Right atrium auricular region (tissue), 2 donors: ENCODE data around the gene PSMB10. TPM values are rescaled to one million over a fixed set of nuclear protein-coding genes. Genes with fewer than 3 reads are reported as not detected.

Experiments used
- DNase-seq: peaks from one replicate; pipeline ENCODE4 v3.0.0-alpha.2; 2019; ENCODE audit warnings: low spot score
- H3K27ac ChIP-seq, 2 donors: fragments of 200-600 bp; sonication (generic); 1 replicate in 1 of 2; 2 replicates in 1 of 2; pipeline ENCODE4 v1.5.1; 2016 to 2019
- H3K27me3 ChIP-seq, 2 donors: fragments of 200-600 bp; sonication (generic); one replicate each; pipeline versions ENCODE4 v1.5.1 to v1.6.0; 2017 to 2019
- H3K36me3 ChIP-seq: fragments of 200-600 bp; sonication (generic); one replicate; pipeline ENCODE4 v1.5.1; 2016
- H3K4me1 ChIP-seq, 2 donors: fragments of 200-600 bp; sonication (generic); one replicate each; pipeline versions ENCODE4 v1.5.1 to v1.6.0; 2017 to 2019
- H3K4me3 ChIP-seq, 2 donors: fragments of 200-600 bp; sonication (generic); 1 replicate in 1 of 2; 2 replicates in 1 of 2; pipeline ENCODE4 v1.5.1; 2017 to 2019; ENCODE audit warnings: mild to moderate bottlenecking in 1 of 2, moderate library complexity in 1 of 2
- H3K9me3 ChIP-seq, 2 donors: fragments of 200-600 bp; sonication (generic); one replicate each; pipeline ENCODE4 v1.5.1; 2019
- total RNA-seq, 2 donors: library from RNA; depleted of rRNA; stranded (reverse); fragments of >200 nt; gene quantifications; one replicate each; pipeline ENCODE4 v1.1.0, GENCODE V29; 2016
- TF ChIP-seq, protein P1 (sequence below), 2 donors: fragments of 200-600 bp; sonication (generic); IDR thresholded peaks; one replicate each; pipeline ENCODE4 v1.5.1; 2019; ENCODE audit warnings: antibody characterized with exemption in 2 of 2

The PSMB10 gene
- total RNA-seq, 2 donors from 2014 or later, result 37.3 to 38.4 TPM

DNA sequence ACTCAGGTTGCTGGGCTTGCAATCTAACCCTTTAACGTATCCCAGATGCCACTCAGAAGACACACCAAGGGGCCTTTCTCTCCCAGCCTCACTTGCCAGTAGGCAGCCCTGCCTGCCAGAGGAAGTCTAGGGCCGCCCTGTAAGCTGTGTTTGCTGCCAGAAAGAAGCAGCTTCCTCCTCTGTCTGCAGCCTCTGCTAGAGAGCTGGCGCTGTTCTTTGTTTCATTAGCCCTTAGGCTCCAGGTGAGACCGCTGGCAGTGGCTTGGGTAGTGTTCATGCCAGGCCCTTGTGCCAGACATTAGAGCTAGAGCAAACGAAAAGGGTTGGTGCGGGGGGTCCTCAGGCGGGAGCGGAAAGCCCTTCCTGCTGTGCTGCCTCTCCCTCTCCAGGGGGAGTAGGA lies 13.9 kb downstream of the PSMB10 start:
- Histone ChIP-seq H3K4me3 (no peak overlapping the region), H3K27me3 (no peaks in the 10 kb centered on the region), H3K4me1 (peaks cover 0 to 75% of the 10 kb centered on the region in 2 donors), H3K27ac (peak overlapping the region in 1 of 2 donors; percentile 39), H3K9me3 (no peaks in the 10 kb centered on the region), H3K36me3 (peaks cover 5% of the 10 kb centered on the region)
- no peak for DNase-seq
- TF ChIP-seq, protein P1, sequence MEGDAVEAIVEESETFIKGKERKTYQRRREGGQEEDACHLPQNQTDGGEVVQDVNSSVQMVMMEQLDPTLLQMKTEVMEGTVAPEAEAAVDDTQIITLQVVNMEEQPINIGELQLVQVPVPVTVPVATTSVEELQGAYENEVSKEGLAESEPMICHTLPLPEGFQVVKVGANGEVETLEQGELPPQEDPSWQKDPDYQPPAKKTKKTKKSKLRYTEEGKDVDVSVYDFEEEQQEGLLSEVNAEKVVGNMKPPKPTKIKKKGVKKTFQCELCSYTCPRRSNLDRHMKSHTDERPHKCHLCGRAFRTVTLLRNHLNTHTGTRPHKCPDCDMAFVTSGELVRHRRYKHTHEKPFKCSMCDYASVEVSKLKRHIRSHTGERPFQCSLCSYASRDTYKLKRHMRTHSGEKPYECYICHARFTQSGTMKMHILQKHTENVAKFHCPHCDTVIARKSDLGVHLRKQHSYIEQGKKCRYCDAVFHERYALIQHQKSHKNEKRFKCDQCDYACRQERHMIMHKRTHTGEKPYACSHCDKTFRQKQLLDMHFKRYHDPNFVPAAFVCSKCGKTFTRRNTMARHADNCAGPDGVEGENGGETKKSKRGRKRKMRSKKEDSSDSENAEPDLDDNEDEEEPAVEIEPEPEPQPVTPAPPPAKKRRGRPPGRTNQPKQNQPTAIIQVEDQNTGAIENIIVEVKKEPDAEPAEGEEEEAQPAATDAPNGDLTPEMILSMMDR (IDR thresholded peaks at IDR 0.05), result no peak

DNA sequence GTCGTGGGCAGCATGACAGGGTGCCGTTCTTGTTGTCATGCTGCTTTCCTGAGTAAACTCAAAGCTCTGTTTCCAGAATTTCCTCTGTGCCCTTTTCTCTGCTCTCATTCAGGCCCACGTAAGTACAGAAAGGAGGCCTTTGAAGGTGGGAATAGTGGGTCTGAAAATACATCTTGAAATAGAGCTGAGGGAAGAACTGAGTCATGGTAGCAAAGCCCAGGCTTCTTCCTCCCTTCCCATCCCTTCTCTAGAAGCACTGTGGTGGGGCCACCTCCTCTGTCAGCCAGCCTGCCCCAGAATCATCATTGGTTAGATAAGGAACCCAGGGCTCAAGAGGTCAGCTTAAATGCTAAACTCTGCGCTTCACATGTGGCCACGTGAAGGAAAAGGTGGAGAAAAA lies 14.4 kb downstream of the PSMB10 start:
- no peaks in the 10 kb centered on the region for H3K9me3 ChIP-seq
- no peak overlapping the region for H3K27ac ChIP-seq
- H3K4me1 ChIP-seq, result peaks cover 0 to 80% of the 10 kb centered on the region in 2 donors
- DNase-seq, result no peak
- TF ChIP-seq, protein P1 (IDR thresholded peaks at IDR 0.05), result no peak
- H3K4me3 ChIP-seq, result no peak overlapping the region
- peaks cover under 1% of the 10 kb centered on the region for H3K36me3 ChIP-seq
- H3K27me3 ChIP-seq, result no peaks in the 10 kb centered on the region

DNA sequence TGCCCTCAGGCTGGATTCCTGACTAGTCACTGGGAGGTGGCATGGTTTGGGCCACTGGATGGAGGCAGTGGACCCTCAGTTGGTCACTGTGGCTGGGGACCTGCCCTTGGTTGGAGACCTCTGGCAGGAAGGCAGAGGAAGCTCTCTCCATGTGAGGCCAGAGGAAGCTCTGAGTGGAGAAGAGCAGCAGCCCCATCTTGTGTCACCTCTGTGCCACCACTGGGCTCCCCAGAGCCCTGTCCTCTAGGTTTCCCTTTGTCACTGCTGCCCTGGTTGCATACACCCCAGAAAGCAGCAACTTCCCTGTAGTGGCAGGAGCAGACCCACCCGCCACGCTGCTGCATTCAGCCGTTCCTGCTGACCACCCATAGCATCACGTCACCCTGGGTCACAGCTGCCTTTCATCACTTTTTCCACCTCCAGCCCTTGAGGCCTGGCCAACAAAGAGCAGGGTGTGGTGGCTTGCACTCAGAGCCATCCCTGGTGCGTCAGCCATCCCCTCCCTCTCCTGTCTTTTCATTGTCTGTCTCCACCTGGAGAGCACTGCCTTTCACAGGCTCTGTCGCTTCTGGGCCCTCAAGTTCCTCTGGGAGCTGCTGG lies 16.9 kb downstream of the PSMB10 start:
- Histone ChIP-seq H3K27me3 (no peaks in the 10 kb centered on the region), H3K36me3 (no peaks in the 10 kb centered on the region), H3K4me3 (no peak overlapping the region), H3K27ac (peak overlapping the region; percentile 77 to 94), H3K4me1 (peaks cover 0 to 80% of the 10 kb centered on the region in 2 donors), H3K9me3 (no peaks in the 10 kb centered on the region)
- TF ChIP-seq, protein P1 (IDR thresholded peaks at IDR 0.05), result peak in 1 of 2 donors; percentile 44
- DNase-seq, result no peak

DNA sequence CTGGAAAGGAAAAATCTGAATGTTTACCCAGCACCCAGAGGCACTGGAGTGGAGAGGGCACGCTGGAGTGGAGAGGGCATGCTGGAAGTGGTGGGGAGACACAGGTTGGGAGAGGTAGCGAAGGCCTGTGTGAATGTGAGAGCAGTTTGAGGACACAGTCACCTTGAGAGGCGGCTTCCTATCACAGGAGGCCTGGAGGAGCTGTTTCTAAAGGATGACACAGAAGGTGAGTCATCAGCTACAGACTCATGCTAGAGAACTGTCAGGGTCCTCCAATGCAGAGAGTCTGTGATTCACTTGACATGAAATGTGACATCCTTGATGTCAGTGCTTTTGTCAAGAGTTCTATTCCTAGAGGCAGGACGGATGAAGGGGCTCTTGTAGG lies 18.8 kb downstream of the PSMB10 start:
- H3K9me3 ChIP-seq, result no peaks in the 10 kb centered on the region
- TF ChIP-seq, protein P1 (IDR thresholded peaks at IDR 0.05), result no peak
- peaks cover 0 to 67% of the 10 kb centered on the region in 2 donors for H3K4me1 ChIP-seq
- no peaks in the 10 kb centered on the region for H3K27me3 ChIP-seq
- DNase-seq, result no peak
- H3K36me3 ChIP-seq, result no peaks in the 10 kb centered on the region
- H3K27ac ChIP-seq, result peak overlapping the region; percentile 77 to 94
- no peak overlapping the region for H3K4me3 ChIP-seq

DNA sequence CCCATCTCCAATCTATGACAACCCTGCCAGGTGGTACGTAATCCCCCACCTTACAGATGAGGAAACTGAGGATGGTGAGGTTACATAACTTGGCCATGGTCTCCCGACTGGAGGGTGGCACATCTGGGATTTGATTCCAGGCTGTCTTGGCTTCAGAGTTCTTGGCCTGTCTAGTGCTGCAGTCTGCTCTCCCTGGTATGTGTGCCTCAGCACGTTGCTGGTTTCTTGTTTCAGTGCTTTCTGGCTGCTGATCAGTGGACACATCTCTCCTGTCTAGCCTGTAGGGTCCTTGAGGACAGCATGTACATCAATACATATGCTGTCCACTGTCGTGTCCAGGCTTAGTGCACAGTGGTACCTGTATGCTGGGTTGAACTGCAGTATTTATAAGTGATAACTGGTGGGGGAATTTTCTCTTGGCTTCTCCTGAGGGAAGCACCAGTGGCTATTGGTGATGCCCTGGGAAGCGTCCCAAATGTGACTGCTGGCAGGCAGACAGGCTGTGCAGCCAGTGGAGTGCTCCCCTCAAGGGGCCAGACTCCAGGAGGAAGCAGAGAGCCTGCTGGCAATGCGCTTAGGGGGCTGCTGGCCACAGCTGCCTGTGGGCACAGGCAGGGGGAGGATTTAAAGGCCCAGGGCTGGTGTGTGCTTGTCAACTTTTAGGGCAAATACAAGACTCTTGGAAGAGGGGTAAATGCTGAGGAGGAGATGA lies 19.4 kb downstream of the PSMB10 start:
- TF ChIP-seq, protein P1 (IDR thresholded peaks at IDR 0.05), result no peak
- Histone ChIP-seq H3K4me3 (no peak overlapping the region), H3K4me1 (peaks cover 0 to 62% of the 10 kb centered on the region in 2 donors), H3K27me3 (no peaks in the 10 kb centered on the region), H3K9me3 (no peaks in the 10 kb centered on the region), H3K36me3 (peaks cover 2% of the 10 kb centered on the region), H3K27ac (peak overlapping the region; percentile 77 to 94)
- DNase-seq, result no peak
